Esophagus squamous epithelium (tissue), 5 donors: ENCODE measurements around the gene TRAPPC10. TPM values are rescaled to one million over a fixed set of nuclear protein-coding genes. Genes with fewer than 3 reads are reported as not detected.

Experiments
- DNase-seq: peaks from one replicate; lab custom pipeline; 2025; lab: John Stamatoyannopoulos, UW
- H3K27ac ChIP-seq, 4 donors: fragments of 200-600 bp; sonication (generic); one replicate each; pipeline ENCODE4 v1.5.1; 2016 to 2019; ENCODE audit warnings: mild to moderate bottlenecking in 1 of 4
- H3K27me3 ChIP-seq, 4 donors: fragments of 200-600 bp; sonication (generic); 1 replicate in 3 of 4; 2 replicates in 1 of 4; pipeline versions ENCODE4 v1.5.1 to v1.6.0; 2017 to 2021; ENCODE audit warnings: antibody characterized with exemption in 1 of 4
- H3K36me3 ChIP-seq, 3 donors: fragments of 200-600 bp; sonication (generic); one replicate each; pipeline ENCODE4 v1.5.1; 2016 to 2019
- H3K4me1 ChIP-seq, 3 donors: fragments of 200-600 bp; sonication (generic); one replicate each; pipeline ENCODE4 v1.5.1; 2017 to 2019
- H3K4me3 ChIP-seq, 4 donors: fragments of 200-600 bp; sonication (generic); 1 replicate in 3 of 4; 2 replicates in 1 of 4; pipeline ENCODE4 v1.5.1; 2016 to 2019; ENCODE audit warnings: mild to moderate bottlenecking in 2 of 4, moderate library complexity in 1 of 4
- H3K9me3 ChIP-seq, 3 donors: fragments of 200-600 bp; sonication (generic); one replicate each; pipeline ENCODE4 v1.5.1; 2016 to 2019
- POLR2A ChIP-seq, 4 donors: fragments of 450-650 bp; IDR thresholded peaks; one replicate each; pipeline ENCODE4 v1.6.1; 2017; ENCODE audit warnings: antibody characterized with exemption in 4 of 4, mild to moderate bottlenecking in 4 of 4, moderate library complexity in 3 of 4
- whole genome bisulfite sequencing, 2 donors: methylation state at CpG; one replicate each; pipeline ENCODE4 v1.1.5; 2018; 5-methylcytosine and 5-hydroxymethylcytosine counted together
- intact Hi-C: fragments of 100-400 bp; cut with DNase I; formaldehyde crosslinking; loops from one replicate; pipeline ENCODE4 v1.15.0; 2022
- total RNA-seq, 4 donors: library from RNA; depleted of rRNA; stranded (reverse); fragments of >200 nt; gene quantifications; one replicate each; pipeline ENCODE4 v1.1.0, GENCODE V29; 2016
- TF ChIP-seq, protein P1 (sequence below), 6 experiments: fragments of 450-650 bp in 4 of 6; fragments of 200-600 bp in 2 of 6; sonication (generic) in 2 of 6; IDR thresholded peaks; one replicate each; pipeline ENCODE4 v1.5.1; 2016 to 2019; ENCODE audit warnings: antibody characterized with exemption in 6 of 6, mild to moderate bottlenecking in 4 of 6, moderate library complexity in 4 of 6
- donor health status: DM: yes; HTN: yes; CAD: no.

Gene TRAPPC10
- total RNA-seq, 4 donors from 2014 or later = 16.8 to 26.6 (median 20.7) TPM

DNA sequence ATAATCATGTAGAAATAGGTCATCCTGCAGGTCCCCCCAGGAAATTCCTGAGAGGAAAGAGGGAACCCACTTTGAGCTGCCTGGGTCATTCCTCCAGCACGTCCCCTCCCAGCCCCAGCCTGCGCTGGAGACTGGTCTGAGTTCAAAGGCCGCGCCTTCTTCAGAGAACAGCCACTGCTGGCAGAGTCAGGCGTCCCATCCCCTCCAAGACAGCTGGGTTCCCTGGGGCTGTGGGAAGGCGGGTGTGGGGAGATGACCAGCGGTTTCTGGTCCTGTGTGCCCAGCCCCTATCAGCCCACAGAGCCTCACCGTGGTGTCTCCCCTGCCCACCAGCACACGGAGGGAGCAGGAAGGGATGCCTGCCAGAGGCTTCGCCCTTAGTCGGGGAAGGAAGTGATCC, 18.0 kb upstream of the TRAPPC10 start:
- no peak overlapping the region for H3K4me3 ChIP-seq
- no peaks in the 10 kb centered on the region for H3K4me1 ChIP-seq
- no peak overlapping the region for H3K27ac ChIP-seq
- no peaks in the 10 kb centered on the region for H3K36me3 ChIP-seq
- no peak for DNase-seq
- no peaks in the 10 kb centered on the region for H3K9me3 ChIP-seq
- intact Hi-C loops = no loop called here
- 51 to 55% methylated on average over 5 of the region's 11 CpGs for WGBS, 2 donors
- H3K27me3 ChIP-seq = peaks cover 0 to 12% (median 0%) of the 10 kb centered on the region in 4 donors
- TF ChIP-seq POLR2A (IDR thresholded peaks at IDR 0.05) = no peak
- TF ChIP-seq, protein P1, sequence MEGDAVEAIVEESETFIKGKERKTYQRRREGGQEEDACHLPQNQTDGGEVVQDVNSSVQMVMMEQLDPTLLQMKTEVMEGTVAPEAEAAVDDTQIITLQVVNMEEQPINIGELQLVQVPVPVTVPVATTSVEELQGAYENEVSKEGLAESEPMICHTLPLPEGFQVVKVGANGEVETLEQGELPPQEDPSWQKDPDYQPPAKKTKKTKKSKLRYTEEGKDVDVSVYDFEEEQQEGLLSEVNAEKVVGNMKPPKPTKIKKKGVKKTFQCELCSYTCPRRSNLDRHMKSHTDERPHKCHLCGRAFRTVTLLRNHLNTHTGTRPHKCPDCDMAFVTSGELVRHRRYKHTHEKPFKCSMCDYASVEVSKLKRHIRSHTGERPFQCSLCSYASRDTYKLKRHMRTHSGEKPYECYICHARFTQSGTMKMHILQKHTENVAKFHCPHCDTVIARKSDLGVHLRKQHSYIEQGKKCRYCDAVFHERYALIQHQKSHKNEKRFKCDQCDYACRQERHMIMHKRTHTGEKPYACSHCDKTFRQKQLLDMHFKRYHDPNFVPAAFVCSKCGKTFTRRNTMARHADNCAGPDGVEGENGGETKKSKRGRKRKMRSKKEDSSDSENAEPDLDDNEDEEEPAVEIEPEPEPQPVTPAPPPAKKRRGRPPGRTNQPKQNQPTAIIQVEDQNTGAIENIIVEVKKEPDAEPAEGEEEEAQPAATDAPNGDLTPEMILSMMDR (IDR thresholded peaks at IDR 0.05) = no peak

DNA sequence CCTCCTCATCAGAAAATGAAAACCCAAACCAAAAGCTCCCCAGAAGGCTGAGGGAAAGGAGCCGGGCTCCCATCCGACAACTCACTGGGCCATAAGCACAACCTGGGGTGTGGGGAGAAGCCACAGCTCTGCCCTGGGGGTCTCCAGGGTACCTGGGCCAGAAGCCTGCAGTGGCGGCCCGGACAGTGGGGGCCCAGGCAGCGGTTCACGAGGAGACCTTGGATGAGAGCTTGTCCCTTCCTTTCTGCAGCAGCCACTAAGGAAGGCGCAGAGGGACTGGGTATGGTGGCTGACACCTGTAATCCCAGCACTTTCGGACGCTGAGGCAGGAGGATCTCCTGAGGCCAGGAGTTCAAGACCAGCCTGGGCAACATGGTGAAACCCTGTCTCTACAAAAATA, 17.5 kb upstream of the TRAPPC10 start:
- no peaks in the 10 kb centered on the region for H3K36me3 ChIP-seq
- intact Hi-C loops = no loop called here
- DNase-seq = no peak
- no peak overlapping the region for H3K27ac ChIP-seq
- H3K9me3 ChIP-seq = no peaks in the 10 kb centered on the region
- no peaks in the 10 kb centered on the region for H3K4me1 ChIP-seq
- no peak for TF ChIP-seq POLR2A (IDR thresholded peaks at IDR 0.05)
- TF ChIP-seq, protein P1 (IDR thresholded peaks at IDR 0.05) = no peak
- H3K4me3 ChIP-seq = no peak overlapping the region
- peaks cover 0 to 12% (median 0%) of the 10 kb centered on the region in 4 donors for H3K27me3 ChIP-seq
- 88% methylated on average over 5 of the region's 9 CpGs; no CpG with 5 or more reads in 1 of the 2 donors for WGBS, 2 donors

- 89 to 97% methylated on average over 15 to 16 of the region's 18 CpGs for WGBS, 2 donors
- H3K4me1 ChIP-seq = no peaks in the 10 kb centered on the region
- H3K27ac ChIP-seq = no peak overlapping the region
- peaks cover 0 to 16% (median 0%) of the 10 kb centered on the region in 4 donors for H3K27me3 ChIP-seq
- TF ChIP-seq POLR2A (IDR thresholded peaks at IDR 0.05) = no peak
- TF ChIP-seq, protein P1 (IDR thresholded peaks at IDR 0.05) = no peak
- H3K4me3 ChIP-seq = no peak overlapping the region
- DNase-seq = no peak
- intact Hi-C loops = no loop called here
- H3K36me3 ChIP-seq = no peaks in the 10 kb centered on the region
- no peaks in the 10 kb centered on the region for H3K9me3 ChIP-seq
Observed at GRCh38 chr21:43995521-43996105, 16.5 kb upstream of the TRAPPC10 start.

DNA sequence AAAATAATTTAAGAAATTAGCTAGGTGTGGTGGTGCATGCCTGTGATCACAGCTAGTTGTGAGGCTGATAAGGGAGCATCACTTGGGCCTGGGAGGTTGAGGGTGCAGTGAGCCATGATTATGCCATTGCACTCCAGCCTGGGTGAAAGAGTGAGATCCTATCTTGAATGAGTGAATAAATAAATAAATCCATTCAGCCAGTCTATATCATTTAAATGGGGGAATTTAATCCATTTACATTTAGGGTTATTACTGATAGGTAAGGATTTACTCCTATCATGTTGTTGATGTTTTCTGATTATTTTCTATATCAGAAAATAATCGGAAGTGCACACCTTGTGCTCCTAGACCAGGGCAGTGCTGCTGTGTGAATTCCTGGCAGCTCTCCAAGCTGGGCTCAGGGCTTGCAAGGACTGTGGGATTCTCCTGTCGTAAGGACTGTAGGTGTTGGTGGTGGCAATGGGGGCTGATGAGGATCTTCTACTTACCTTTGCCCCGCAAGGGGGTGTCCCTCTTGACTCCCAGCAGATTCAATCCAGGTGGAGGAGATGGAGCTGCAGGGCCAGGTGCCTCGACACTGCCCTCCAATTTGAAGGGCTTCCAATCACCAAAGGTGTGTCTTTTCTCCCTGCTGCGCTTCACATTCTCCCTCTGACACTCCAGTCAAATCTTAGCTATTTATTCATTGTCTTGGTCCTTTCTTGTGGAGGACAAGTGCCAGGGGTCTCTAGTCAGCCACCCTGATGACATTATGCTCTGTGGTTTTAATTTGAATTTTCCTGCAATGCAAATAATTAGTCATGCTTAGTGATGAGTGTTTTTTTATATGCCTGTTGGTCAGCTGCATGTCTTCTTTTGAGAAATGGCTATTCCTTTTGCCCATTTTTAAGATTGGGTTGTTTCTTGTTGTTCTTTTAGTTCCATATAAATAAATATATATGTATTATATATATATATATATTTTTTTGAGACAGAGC, 14.1 kb upstream of the TRAPPC10 start:
- 78 to 90% methylated on average over 4 to 5 of the region's 5 CpGs for WGBS, 2 donors
- Histone ChIP-seq H3K27me3 (peaks cover 0 to 20% (median 0%) of the 10 kb centered on the region in 4 donors), H3K36me3 (no peaks in the 10 kb centered on the region), H3K4me3 (no peak overlapping the region), H3K27ac (no peak overlapping the region), H3K9me3 (no peaks in the 10 kb centered on the region), H3K4me1 (no peaks in the 10 kb centered on the region)
- no peak for DNase-seq
- TF ChIP-seq, protein P1 (IDR thresholded peaks at IDR 0.05) = no peak
- no peak for TF ChIP-seq POLR2A (IDR thresholded peaks at IDR 0.05)
- intact Hi-C loops = no loop called here

DNA sequence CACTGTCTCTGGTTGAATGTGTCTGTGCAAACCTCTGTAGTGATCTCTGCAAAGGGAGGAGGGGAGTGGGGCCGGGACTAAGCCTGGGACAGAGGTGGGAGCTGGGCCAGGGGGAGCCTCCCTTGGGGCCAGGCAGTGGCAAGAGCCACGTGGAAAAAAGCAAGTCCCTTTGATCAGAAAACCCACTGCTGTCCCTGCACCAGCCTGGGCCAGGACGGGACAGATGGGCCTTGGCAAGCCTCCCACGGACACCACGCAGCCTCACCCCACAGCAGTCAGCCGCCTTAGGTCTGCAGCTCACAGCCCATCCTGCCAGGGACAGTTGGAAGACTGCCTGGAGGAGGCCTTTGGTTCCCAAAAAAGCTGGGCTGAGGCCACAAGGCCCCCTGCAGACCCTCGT, 11.7 kb upstream of the TRAPPC10 start:
- Histone ChIP-seq H3K9me3 (no peaks in the 10 kb centered on the region), H3K36me3 (no peaks in the 10 kb centered on the region), H3K27ac (no peak overlapping the region), H3K4me1 (no peaks in the 10 kb centered on the region), H3K27me3 (peaks cover 0 to 8% (median 0%) of the 10 kb centered on the region in 4 donors), H3K4me3 (no peak overlapping the region)
- TF ChIP-seq, protein P1 (IDR thresholded peaks at IDR 0.05) = no peak
- TF ChIP-seq POLR2A (IDR thresholded peaks at IDR 0.05) = no peak
- no peak for DNase-seq
- 48 to 60% methylated on average over 5 of the region's 7 CpGs for WGBS, 2 donors
- intact Hi-C loops = no loop called here
